NCI-H1417 treated with DMSO at 0.1 percent for 48 hours (cell line): ENCODE data around the gene MICAL3.

Experiments used
- DNase-seq: peaks from one replicate; lab custom pipeline; 2025; lab: John Stamatoyannopoulos, UW

The MICAL3 gene

DNA sequence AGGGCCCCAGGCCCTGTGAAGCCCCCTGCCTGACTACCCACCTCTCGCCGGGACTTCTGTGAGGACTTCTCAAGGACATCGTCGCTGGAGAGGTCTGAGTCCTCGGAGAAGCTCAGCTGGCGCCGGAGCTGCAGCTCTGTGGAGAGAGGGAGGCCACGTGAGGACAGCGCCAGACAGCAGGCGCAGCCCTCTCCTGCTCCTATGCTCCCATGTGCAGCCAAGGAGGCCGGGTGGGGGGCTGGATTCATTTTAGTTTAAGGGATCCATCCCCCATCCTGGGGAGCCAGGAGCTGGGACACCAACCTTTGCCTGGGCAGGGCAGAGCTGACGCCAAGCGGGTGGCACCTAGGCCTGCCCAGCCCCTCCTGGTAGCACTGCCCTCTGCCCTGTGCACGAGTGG, 207.7 kb downstream of the MICAL3 start:
- DNase-seq: no peak

DNA sequence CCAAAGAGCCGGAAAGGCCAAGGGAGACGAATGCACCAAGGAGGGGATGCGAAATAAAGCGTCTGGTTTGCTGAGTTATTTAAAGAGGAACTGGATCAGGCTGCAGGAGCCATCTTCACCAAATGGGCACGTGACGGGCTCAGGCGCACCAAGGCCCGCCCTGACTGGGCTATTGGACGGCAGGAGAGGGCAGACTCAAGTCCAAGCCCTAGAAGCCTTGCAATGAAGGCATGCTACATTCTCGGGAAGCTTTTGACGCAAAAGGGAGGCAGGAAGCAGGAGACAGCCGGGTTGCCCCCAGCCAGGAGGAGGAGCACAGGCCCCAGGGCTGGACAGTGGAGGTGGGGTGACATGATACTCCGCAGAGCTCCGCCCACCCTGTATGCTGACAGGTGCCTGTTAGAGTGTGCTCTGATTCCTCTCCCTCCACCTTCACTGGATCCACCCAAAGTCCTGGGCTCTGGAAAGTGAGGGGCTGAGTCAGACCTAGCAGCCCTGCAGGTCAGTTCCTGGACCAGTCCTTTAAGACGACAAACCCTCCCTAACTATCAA, 208.6 kb downstream of the MICAL3 start:
- no peak for DNase-seq

DNA sequence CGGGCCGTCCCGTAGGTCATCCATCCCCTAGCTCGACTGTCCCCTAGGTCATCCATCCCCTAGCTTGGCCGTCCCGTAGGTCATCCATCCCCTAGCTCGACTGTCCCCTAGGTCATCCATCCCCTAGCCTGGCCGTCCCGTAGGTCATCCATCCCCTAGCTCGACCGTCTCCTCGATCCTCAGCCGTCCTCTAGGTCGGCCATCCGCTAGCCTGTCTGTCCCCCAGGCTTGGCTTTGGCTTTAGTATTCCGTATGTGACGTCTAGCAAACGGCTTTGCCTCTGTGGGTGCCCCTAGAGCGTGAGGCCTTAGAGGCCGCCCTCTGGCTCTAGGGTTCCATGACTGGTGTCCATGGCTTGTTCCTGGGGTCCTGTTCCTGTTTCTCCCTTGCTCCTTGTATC, 209.5 kb downstream of the MICAL3 start:
- DNase-seq: no peak

DNA sequence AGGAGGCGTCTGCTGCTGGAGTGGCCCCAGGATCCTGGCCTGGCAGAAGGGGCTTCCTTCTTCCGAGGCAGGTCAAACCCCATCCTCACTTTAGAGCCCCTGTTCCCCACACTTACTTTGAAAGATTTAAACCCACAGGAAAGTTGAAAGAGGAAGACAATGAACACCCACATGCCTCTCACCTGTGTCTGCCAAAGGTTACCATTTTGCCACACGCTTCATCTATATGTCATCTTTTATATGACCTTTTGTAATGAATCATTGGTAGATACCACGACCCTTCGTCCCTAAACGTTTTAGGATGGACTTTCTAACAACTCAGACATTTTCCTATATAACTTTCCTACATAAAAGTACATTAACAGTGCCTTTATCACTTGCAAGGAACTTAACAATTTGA, 210.3 kb downstream of the MICAL3 start:
- DNase-seq: no peak

DNA sequence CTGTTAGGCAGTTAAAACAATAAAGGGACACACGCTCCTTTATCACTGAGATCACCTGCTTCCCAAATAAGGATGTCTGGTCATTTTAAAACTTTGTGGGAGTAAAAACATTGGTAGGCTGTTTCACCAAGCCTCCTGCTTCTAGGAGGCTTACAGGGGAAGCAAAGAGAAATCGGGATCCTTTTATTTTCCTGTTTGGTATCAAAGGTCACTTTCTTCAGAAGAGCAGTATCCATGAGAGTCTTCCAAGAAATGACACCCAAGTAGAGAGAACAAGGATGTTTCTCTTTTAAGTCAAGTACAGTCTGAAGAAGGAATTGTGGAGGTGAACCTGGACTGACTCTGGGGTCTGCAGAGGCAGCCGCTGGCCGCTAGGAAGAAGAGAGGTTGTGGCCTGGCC, 213.2 kb downstream of the MICAL3 start:
- DNase-seq: no peak

DNA sequence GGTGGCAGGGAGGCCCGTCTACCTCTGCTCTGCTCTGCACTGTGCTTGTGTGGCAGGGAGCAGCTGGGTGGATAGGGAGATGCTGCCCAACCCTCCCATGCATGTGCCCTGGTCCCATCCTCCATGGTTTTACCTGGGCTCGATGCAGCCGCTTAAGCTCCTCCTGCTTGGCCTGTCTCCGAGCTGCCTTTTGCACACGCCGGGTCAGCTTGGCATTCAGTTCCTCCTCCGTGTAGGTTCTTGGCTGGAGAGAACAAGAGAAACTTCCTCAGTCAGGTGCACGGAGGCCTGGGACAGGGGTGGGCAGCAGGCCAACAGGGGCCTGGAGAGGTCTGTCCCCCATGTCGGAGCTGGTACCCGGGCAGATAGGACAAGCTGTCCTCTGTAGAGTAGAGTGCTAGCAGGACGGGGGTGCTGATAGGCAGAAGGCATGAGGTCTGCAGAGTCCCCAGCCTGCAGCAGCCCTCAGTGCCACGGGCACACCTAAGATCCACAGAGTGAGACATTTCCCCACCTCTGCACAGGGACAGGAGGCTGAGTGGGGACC, 213.7 kb downstream of the MICAL3 start:
- DNase-seq: no peak

DNA sequence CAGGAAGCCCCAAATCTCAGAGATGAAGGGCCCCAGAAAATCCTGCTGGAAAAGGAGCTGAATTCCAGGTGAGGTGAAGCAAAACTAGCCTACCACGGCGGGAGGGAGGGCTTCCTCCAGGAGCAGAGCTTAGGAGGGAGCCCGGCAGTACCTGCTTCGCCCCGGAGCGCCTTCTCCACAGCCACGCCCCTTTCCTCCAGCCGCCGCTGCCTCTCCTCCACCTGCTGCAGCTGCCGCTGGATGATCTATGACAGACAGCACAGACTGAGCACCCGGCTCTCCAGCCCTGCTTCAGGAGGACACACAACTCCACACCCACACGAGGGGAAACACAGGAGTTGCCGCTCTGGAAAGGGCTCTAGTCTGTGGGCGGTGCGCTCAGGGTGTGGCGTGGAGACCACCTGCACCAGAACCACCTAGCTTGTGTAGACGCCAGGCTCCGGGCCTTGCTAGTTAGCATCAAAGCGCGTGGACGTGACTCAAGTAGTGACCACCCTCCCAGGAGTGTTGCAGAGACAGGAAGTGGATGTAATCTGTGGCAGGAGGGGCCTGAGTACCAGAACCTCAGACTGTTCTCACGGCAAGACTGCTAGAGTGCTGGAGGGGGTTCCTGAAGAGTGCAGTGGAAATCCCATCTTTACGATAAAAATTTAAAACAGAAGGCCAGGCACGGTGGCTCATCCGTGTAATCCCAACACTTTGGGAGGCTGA, 215.5 kb downstream of the MICAL3 start:
- DNase-seq: no peak

DNA sequence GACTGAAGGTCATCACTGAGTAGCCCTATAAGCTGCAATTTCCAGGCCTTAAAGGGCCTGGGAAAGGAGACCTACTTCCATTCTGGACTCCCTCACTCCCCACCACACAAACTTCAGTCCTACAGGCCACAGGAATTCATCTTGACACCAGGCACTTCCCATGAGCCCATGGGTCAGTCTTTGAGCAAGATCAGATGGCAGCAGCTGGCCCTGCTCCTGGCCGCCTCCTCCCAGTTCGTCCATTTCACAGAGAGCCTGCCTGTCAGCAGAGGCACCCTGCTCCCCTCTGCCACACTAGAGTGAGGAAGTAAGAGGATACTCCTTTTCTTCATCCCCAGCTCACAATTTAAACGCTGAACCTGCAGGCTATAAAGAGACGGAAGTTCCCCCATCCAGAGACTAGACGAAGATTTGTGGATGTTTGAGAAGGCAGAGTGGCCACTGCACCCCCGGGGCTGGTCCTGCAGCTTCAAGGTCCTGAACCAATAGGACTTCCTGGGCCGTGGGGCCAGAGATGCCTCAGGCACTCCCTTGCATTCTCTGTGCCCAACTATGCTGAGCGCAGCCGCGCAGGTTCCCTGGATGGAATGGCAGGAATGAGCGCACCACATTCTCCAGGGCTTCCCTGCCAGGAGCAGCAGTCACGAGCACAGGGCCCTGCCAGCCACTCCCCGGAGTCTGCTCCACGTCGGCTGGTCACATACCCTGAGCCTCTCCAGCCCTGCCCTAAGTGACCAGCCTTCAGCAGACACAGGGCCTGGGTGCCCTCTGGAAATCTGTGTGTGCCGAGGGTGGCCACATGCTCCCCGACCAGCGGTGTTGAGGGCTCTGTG, 216.6 kb downstream of the MICAL3 start:
- no peak for DNase-seq

DNA sequence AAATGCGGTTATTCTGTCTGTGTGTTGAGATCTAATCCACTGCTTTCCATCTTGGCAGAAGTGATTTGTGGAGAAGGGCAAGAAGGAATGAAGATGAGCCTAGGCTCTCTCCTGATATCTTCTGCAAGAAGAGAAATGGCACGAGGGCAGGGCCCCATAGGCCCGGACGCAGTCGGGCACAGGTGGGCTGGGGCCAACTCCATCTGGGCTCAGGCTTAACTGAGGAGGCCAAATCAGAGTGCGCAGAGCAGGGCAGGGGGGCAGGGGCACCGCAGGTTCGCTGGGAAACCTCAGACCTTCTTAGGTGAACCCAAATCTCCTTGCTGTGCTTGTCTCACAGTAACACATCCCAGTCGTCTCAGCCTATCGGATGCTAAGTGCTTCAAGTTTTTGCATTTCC, 217.3 kb downstream of the MICAL3 start:
- DNase-seq: no peak

DNA sequence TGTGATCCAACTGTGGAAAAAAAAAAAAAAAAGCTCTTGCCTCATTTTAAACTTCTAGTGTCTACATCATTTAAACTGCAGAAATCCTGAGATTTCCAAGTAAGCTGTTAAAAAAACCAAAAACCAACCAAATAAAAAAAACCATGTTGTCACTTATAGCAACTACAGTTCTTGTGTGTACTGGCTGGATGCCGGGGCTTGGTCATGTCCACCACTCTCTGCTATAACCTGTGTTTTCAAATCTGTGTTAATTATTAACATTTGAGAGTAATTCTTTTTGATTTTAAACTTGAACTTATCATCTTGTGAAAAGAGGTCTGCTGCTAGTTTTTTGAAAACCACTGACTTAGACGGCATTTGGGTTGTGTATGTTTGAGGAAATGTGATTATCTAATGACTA, 217.9 kb downstream of the MICAL3 start:
- DNase-seq: no peak

DNA sequence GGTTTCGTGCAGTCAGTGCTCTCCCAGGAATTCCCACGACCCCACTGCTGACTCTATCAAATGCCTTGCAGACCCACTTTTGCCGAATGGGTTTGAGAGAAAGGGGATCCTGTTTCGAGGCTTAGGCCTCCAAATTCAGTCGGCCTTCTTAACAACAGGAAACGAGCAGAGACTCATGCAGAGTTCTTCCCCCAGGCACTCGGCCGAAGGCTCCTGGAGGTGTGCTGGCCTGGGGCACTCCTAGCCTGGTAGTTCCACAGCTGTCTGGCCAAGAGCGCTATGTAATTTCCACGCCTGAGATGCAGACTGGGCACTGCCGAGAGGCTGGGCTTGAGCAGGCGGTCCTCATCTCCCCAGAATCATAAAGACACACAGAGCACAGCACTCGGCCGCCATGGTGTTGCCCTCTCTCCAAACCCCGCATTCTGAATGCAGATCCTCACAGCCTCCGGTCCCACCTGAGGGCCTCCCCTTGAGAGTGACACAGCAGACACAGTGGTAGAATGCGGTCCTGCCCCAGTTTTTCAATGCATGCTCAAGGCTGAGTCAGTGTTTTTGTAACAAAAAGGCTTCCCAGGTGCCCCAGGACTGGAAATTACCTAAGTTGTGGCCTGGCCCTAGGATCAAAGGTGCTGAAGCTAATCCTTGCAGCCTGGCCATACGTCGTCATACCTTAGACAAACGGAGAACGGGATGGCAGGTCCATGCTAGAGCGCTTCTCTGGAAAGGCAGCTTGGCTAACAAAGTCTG, 219.9 kb downstream of the MICAL3 start:
- DNase-seq: no peak

DNA sequence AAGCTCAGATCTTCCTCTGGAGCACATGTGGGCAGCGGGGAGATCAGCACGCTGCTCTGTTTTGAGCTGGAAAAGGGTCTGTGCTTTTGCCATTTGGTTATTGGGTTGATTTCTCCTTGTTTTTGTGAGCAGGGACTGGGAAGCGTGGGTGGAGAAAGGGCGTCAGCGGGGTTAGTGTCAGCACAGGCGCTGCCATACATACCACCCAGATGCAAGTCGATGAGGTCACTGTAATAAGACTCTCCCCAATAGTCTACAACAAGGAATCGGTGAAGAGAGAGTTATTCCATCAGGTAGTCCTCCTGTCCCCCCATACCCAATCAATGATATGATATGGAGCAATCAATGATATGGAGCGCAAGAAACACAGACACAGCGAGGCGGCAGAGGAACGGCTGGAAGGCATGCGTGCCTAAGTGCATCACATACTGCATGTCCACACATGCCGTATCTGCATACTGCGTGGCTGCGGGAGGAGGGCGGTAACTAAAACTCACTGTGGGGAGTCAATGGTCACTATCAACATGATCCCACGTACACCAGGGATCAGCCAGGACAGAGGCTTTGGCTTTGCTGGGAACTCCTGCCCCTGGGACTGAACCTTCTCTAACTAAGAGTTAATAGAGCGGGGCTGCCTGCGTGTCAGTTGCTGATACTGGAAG, 220.6 kb downstream of the MICAL3 start:
- DNase-seq: no peak

DNA sequence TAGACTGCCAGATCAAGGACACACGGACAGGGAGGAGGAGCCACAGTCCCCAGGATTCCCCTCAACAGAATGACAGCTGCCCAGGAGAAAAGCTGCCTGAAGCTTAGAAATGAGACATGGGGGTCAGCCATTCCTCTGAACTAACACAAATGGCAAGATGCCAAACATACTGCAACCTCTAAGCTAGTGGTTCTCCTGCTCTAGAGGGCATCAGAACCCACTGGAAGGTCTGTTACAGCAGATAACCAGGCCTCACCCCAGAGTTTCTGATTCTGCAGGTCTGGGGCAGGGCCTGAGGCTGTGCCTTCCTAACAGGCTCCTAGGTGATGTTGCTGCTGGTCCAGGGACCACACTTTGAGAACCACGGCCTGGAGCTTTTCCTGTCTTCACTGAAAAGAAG, 221.5 kb downstream of the MICAL3 start:
- no peak for DNase-seq

DNA sequence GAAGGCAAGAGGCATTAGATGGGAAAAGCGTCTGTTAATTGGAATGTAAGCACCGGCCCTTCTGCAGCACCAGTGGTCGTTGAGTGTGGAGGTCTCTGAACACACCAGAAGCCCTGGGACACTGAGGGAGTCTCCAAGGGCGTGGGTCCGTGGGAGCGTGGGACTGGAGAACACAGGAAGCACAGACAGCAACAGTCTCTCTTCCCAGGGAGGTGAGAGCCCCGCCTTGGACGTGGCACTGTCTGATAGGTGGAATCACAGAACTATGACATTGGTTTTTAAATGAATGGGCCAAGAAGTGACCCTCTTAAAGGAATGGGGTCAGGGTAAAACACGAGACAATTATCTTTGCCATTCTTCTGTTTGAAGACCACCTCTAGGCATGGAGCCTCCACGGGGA, 221.9 kb downstream of the MICAL3 start:
- no peak for DNase-seq

DNA sequence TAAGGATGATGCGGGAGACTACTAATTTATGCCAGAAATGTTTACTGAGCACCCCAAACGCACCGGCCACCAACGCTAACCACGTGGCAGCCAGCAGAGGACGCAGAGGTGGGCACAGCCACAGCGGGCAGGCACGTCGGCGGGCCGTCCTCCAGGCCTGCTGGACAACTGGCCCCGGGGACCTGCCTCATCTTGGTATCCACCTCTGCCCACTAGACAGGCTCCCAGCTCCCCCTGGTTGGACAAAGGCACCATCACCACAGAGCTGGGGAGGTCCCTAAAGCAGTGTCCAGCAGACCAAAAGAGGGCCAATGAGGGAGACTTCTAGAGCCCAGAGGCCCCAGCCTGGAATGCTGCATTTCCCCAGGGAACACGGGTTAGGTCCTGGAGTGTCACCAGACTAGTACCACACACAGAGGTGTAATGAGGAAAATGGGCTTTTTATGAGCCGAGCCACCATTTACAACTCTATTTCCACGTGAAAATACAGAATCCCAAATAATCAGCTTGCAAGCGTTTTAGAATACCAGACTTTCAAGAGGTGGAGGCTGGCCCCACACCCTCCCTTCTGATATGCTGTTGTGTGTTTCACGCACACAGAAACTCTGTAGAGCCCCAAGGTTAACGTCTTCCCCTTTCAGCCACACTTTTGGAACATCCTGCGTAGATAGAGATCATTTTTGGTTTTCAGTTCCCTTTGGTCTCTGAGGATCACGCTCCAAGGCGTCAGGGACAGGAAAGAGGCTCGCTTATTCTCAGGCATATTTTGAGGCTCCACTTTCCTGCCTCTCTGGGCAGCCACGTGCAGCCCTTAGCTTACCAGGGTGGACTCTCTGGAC, 226.4 kb downstream of the MICAL3 start:
- no peak for DNase-seq

DNA sequence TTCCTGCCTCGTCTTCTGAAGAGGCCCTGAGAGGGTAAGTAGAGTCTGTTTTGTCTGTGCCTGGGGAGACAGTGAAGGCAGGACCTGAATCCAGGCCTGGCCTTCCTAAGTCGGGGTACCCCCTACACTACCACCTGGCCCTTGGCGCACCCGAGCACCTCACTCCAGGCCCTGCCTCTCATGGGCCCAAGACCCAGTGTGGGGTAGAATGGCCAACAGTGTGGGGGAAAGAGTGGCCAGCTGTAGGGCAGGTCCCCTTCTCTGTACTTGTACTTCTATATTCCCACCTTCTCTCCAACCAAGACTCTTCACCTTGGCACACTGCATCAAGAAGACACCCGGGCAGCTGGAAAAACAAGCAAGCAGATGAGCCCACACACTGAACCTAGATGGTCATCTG, 227.7 kb downstream of the MICAL3 start:
- DNase-seq: no peak

DNA sequence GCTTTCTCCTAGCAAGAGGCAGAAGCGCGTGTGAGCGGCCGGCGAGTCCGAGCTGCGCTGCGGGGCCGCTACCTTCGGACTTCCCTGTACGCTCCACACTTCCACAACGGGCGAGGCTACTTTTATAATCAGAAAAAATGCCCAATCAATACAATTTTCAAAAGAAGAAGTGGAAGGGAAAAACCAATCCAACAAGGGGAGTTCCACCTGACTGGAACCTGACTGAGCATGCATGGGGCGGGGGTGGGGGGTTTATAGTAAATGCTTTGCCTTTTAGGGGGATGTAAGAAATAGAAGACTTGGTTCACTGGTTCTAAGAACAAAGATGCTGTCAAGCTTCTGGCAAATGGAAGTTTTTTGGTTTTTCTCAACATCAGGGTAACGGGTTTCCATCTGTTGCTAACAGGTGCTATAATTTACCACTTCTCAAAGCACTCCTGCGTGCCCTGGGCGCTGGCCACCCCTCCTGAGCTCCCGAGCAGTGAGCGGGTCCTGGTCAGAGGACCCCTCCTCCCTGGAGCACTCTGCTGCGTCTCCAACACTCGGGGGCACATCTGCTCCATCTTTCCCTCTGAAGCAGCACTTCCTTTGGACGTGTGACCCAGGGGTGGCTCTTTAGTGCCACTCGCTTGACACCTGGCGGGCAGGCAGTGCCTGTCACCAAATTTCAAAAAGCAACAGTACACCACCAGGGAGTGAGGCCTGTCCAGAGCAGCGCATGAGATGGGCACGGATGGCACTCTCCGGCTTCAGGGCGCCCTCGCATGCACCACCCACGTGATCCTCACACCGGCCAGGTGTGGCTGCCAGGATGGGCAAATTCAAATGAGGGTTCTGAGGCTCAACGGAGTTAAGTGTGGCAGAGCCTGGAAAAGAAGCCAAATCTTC, 228.5 kb downstream of the MICAL3 start:
- no peak for DNase-seq

DNA sequence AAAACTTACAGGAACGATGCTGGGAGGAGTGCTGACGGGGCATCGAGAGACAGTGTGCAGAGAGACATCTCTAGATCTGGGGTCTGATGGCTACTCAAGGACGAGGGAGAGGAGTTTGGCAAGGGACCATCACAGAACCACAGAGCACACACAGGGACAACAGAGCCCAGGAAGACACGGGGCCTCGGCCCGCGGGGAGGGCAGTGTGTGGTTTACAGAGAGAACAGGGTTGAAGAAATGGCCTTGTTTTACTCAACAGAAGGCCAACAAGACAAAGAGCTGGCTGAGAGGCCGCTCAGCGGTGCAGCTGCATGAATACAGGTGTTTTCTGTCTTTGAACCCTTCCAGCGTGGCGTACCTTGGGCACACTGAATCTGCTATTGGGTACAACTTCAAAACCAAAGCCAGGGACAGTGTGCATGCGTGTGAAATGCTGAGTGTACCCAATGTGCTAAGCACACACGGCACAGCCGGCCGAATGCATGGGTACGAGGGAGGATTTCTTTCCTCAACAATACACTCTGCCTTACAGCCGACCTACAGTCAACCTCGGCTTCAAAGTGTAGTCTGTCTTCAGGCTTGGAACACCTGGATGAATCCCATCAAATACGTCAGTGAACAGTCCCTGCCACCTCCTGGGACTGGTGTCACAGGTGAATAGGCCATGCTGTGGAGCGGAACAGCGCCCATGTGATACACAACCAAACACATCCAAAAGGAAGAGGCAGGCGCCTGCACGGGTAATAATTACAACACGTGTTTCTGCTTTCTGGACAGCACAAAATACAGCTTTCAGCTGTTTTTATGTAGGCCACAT, 229.4 kb downstream of the MICAL3 start:
- DNase-seq: no peak

DNA sequence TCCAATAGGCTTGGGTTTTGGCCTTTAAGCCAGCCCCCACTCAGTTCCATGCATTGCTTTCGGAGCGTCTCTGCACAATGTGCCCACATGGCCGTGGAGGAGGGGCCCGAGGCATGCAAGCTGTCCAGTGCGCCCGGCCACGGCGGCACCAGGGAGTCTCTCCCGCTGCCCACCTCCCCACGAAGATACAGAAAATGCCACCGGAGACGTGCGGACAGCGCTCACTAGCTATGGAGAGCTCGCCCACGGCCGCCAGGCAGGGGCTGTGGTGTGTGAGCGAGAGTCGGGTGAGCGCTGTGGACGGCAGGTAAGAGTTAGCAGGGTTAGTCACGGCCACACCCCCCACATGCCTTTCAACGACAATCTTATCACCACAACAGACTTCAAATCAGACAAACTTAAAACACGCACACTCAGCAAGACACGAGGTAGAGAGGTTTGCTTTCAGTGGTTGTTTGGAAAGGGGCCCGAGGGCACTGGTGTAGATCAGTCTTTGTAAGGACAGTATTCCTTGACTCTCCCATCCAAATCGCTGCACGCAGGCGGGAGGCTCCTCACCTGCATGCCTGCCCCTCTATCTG, 231.4 kb downstream of the MICAL3 start:
- no peak for DNase-seq
